Gastrocnemius medialis (tissue), 4 donors: ENCODE results near the gene SPEG. TPM values are rescaled to one million over a fixed set of nuclear protein-coding genes. Genes with fewer than 3 reads are reported as not detected.

Source experiments
- ATAC-seq, 2 donors: fragments of 150-250 bp; one replicate each; pipeline ENCODE4 v1.9.1; 2016
- DNase-seq, 2 donors: peaks; one replicate each; pipeline ENCODE4 v3.0.0-alpha.2; 2019
- H3K27ac ChIP-seq, 4 donors: fragments of 200-600 bp; sonication (generic); 1 replicate in 1 of 4; 2 replicates in 3 of 4; pipeline ENCODE4 v1.5.1; 2016 to 2018; ENCODE audit warnings: mild to moderate bottlenecking in 2 of 4, moderate library complexity in 1 of 4
- H3K27me3 ChIP-seq, 3 donors: fragments of 200-600 bp; sonication (generic) in 2 of 3; 1 replicate in 1 of 3; 2 replicates in 2 of 3; pipeline versions ENCODE4 v1.5.1 to v1.6.0; 2016 to 2019; ENCODE audit warnings: mild to moderate bottlenecking in 1 of 3, moderate library complexity in 1 of 3
- H3K36me3 ChIP-seq, 2 donors: fragments of 200-600 bp; sonication (generic) in 1 of 2; one replicate each; pipeline ENCODE4 v1.5.1; 2017 to 2018
- H3K4me1 ChIP-seq, 2 donors: fragments of 200-600 bp; sonication (generic) in 1 of 2; one replicate each; pipeline ENCODE4 v1.5.1; 2016 to 2017; ENCODE audit warnings: mild to moderate bottlenecking in 2 of 2
- H3K4me3 ChIP-seq, 4 donors: fragments of 200-600 bp; sonication (generic) in 3 of 4; 1 replicate in 1 of 4; 2 replicates in 3 of 4; pipeline ENCODE4 v1.5.1; 2016 to 2019; ENCODE audit warnings: mild to moderate bottlenecking in 2 of 4
- H3K9me3 ChIP-seq, 3 donors: fragments of 200-600 bp; sonication (generic) in 2 of 3; 1 replicate in 1 of 3; 2 replicates in 2 of 3; pipeline ENCODE4 v1.5.1; 2016 to 2019
- POLR2A ChIP-seq, 2 donors: fragments of 450-650 bp; IDR thresholded peaks; one replicate each; pipeline ENCODE4 v1.6.1; 2017; ENCODE audit warnings: antibody characterized with exemption in 2 of 2, mild to moderate bottlenecking in 2 of 2, moderate library complexity in 2 of 2
- in situ Hi-C, 4 donors: fragments of 200-750 bp; cut with MboI; loops; one replicate each; pipeline versions ENCODE4 v1.15.0 to v1.8.0; 2017; ENCODE audit warnings: low sequenced_read_pairs in 4 of 4
- intact Hi-C: fragments of 100-400 bp; cut with DNase I; formaldehyde crosslinking; loops from one replicate; pipeline ENCODE4 v1.15.1; 2023; ENCODE audit warnings: low total_unique reads
- total RNA-seq, 4 donors: library from RNA; depleted of rRNA; stranded (reverse); fragments of >200 nt; gene quantifications; one replicate each; pipeline versions ENCODE4 v1.1.0 to v1.2.3, GENCODE V29; 2016
- TF ChIP-seq, protein P1 (sequence below), 5 experiments: fragments of 450-650 bp in 3 of 5; fragments of 200-600 bp in 2 of 5; sonication (generic) in 2 of 5; IDR thresholded peaks in 4 of 5; conservative IDR thresholded peaks in 1 of 5; 1 replicate in 4 of 5; 2 replicates in 1 of 5; pipeline ENCODE4 v1.5.1; 2016 to 2019; ENCODE audit warnings: antibody characterized with exemption in 5 of 5, mild to moderate bottlenecking in 3 of 5, moderate library complexity in 3 of 5

The SPEG gene
- total RNA-seq, 4 donors from 2014 or later: 104 to 387 (median 222) TPM

GRCh38 chr2:219438453-219438852 is 3.8 kb downstream of the SPEG start:
- Histone ChIP-seq H3K36me3 (no peaks in the 10 kb centered on the region), H3K4me3 (no peak overlapping the region), H3K27ac (peak overlapping the region; percentile 95 to 100 (median 98)), H3K27me3 (no peaks in the 10 kb centered on the region), H3K4me1 (peaks cover 71 to 80% of the 10 kb centered on the region in 2 donors), H3K9me3 (no peaks in the 10 kb centered on the region)
- intact Hi-C loops: loop anchor here (2.0 kb wide), 1 partner anchor 14 kb away; no protein-coding TSS in a partner anchor
- TF ChIP-seq, protein P1, sequence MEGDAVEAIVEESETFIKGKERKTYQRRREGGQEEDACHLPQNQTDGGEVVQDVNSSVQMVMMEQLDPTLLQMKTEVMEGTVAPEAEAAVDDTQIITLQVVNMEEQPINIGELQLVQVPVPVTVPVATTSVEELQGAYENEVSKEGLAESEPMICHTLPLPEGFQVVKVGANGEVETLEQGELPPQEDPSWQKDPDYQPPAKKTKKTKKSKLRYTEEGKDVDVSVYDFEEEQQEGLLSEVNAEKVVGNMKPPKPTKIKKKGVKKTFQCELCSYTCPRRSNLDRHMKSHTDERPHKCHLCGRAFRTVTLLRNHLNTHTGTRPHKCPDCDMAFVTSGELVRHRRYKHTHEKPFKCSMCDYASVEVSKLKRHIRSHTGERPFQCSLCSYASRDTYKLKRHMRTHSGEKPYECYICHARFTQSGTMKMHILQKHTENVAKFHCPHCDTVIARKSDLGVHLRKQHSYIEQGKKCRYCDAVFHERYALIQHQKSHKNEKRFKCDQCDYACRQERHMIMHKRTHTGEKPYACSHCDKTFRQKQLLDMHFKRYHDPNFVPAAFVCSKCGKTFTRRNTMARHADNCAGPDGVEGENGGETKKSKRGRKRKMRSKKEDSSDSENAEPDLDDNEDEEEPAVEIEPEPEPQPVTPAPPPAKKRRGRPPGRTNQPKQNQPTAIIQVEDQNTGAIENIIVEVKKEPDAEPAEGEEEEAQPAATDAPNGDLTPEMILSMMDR (IDR thresholded peaks at IDR 0.05 in 4 of 5, conservative IDR thresholded peaks at IDR 0.05 in 1 of 5): no peak
- TF ChIP-seq POLR2A (IDR thresholded peaks at IDR 0.05): no peak
- ATAC-seq: no peak
- no peak for DNase-seq
- in situ Hi-C loops: no loop called here

DNA sequence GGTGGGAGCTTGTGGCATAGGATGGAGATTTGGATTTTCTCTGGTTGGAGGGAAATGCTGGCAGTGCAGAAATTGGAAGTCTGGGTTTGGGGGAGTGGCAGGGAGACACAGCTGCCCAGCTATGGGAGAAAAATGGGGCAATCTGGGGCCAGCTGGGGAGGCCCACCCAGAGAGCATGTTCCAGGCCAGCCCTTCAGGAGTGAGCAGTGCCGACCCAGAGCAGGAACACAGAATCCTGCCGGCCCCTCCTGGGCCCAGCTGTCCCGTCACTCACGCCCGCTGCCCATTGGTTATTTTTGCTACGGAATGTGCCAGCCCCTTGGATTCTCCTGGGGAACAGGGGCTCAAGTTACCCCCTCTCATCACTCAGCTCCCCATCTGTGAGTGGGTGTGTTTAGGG is 4.9 kb downstream of the SPEG start:
- Histone ChIP-seq H3K9me3 (no peaks in the 10 kb centered on the region), H3K4me1 (peaks cover 60 to 72% of the 10 kb centered on the region in 2 donors), H3K27me3 (no peaks in the 10 kb centered on the region), H3K27ac (peak overlapping the region; percentile 95 to 100 (median 98)), H3K4me3 (no peak overlapping the region), H3K36me3 (no peaks in the 10 kb centered on the region)
- peak in 1 of 2 donors; percentile 59 for DNase-seq
- in situ Hi-C loops (no loop called here), intact Hi-C loops (loop anchor here (2.0 kb wide), 1 partner anchor 13 kb away; no protein-coding TSS in a partner anchor)
- peak in 1 of 2 donors; percentile 1 for ATAC-seq
- TF ChIP-seq, protein P1 (IDR thresholded peaks at IDR 0.05 in 4 of 5, conservative IDR thresholded peaks at IDR 0.05 in 1 of 5): no peak
- TF ChIP-seq POLR2A (IDR thresholded peaks at IDR 0.05): no peak

DNA sequence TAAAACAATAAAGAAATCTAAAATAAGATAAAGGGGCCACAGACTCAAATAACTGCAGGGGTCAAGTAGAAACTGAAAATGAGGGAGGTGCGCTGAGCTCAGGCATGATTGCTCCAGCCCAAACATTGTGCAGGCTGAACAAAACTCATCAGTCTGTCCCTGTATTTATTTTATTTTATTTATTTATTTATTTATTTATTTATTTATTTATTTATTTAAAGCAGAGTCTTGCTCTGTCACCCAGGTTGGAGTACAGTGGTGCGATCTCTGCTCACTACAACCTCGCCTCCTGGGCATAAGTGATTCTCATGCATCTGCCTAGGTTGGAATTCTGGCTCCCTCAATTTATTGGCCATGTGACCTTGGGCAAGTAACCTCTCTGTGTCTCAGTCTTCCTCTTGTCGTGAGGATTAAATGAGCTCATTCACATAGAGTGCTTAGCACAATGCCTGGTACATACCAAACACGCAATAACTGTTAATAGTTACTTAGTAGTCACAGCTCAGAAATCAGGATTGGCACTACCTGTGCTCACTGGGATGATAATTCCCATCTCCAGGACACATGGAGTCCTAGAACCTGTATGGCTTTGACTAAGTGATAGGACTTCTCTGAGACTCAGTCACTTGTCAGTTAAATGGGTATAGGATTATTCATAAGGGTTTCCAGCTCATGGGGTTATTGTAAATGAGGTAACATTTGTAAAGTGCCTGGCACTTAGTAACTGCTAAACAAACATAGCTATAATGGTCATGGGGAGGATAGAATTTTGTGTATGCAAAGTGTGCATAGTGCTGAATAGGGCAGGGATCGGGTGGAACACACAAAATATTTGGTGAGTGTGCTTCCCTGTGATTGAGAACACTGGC is 6.0 kb downstream of the SPEG start:
- Histone ChIP-seq H3K4me3 (peak overlapping the region in 2 of 4 donors; percentile 49 to 69), H3K27me3 (no peaks in the 10 kb centered on the region), H3K9me3 (no peaks in the 10 kb centered on the region), H3K4me1 (peaks cover 59 to 72% of the 10 kb centered on the region in 2 donors), H3K36me3 (no peaks in the 10 kb centered on the region), H3K27ac (peak overlapping the region; percentile 95 to 100 (median 98))
- TF ChIP-seq, protein P1 (IDR thresholded peaks at IDR 0.05 in 4 of 5, conservative IDR thresholded peaks at IDR 0.05 in 1 of 5): no peak
- TF ChIP-seq POLR2A (IDR thresholded peaks at IDR 0.05): no peak
- in situ Hi-C loops: no loop called here
- ATAC-seq: peak; percentile 21 to 33
- intact Hi-C loops: no loop called here
- no peak for DNase-seq

- TF ChIP-seq, protein P1 (IDR thresholded peaks at IDR 0.05 in 4 of 5, conservative IDR thresholded peaks at IDR 0.05 in 1 of 5): no peak
- peak in 1 of 2 donors; percentile 28 for TF ChIP-seq POLR2A (IDR thresholded peaks at IDR 0.05)
- Histone ChIP-seq H3K9me3 (no peaks in the 10 kb centered on the region), H3K27ac (peak overlapping the region; percentile 95 to 100 (median 98)), H3K27me3 (no peaks in the 10 kb centered on the region), H3K4me1 (peaks cover 52 to 69% of the 10 kb centered on the region in 2 donors), H3K36me3 (no peaks in the 10 kb centered on the region), H3K4me3 (peak overlapping the region; percentile 49 to 69 (median 50))
- in situ Hi-C loops (no loop called here), intact Hi-C loops (no loop called here)
- DNase-seq: peak in 1 of 2 donors; percentile 66
- ATAC-seq: peak; percentile 37 to 51
Observed at GRCh38 chr2:219441451-219442255, 7.0 kb downstream of the SPEG start.
